Non-pigmented ciliary epithelial cell (primary cell): Measurements from ENCODE around the gene DMXL2.
"Not testable (repeated sequence)": the region's sequence is repeated elsewhere in the genome, so short reads cannot be mapped to it uniquely, and the experiment has no call there.

Experiments used
- DNase-seq: peaks from one replicate; pipeline ENCODE4 v3.0.0-alpha.2; 2010; ENCODE audit warnings: low read depth

DMXL2 gene

GRCh38 chr15:51624022-51624421 lies 1.5 kb upstream of the DMXL2 start:
- DNase-seq = no peak

- DNase-seq = no peak
These were observed 891 bp upstream of the DMXL2 start for GRCh38 chr15:51623386-51623938.

- no peak for DNase-seq
These were observed 501 bp downstream of the DMXL2 start for GRCh38 chr15:51621936-51622603.

GRCh38 chr15:51621155-51621765 lies 1.3 kb downstream of the DMXL2 start:
- DNase-seq = no peak

GRCh38 chr15:51620641-51621040 lies 1.9 kb downstream of the DMXL2 start:
- DNase-seq = no peak

- DNase-seq = no peak
These were observed 2.4 kb downstream of the DMXL2 start for GRCh38 chr15:51620122-51620521.

- no peak for DNase-seq
These were observed 3.1 kb downstream of the DMXL2 start for GRCh38 chr15:51619331-51620035.

- DNase-seq = no peak
These were observed 4.7 kb downstream of the DMXL2 start for GRCh38 chr15:51617886-51618285.

GRCh38 chr15:51613951-51614350 lies 8.6 kb downstream of the DMXL2 start:
- DNase-seq = no peak

- not testable (repeated sequence) for DNase-seq
These were observed 9.9 kb downstream of the DMXL2 start for GRCh38 chr15:51612669-51613068.

- not testable (repeated sequence) for DNase-seq
These were observed 19.1 kb downstream of the DMXL2 start for GRCh38 chr15:51603462-51603948.

GRCh38 chr15:51603002-51603401 lies 19.6 kb downstream of the DMXL2 start:
- no peak for DNase-seq

GRCh38 chr15:51602484-51602883 lies 20.1 kb downstream of the DMXL2 start:
- no peak for DNase-seq

- DNase-seq = no peak
These were observed 20.8 kb downstream of the DMXL2 start for GRCh38 chr15:51601801-51602200.

- DNase-seq = no peak
These were observed 22.5 kb downstream of the DMXL2 start for GRCh38 chr15:51600114-51600513.

- DNase-seq = no peak
These were observed 32.5 kb downstream of the DMXL2 start for GRCh38 chr15:51589881-51590568.

GRCh38 chr15:51588966-51589365 lies 33.6 kb downstream of the DMXL2 start:
- DNase-seq = no peak

GRCh38 chr15:51585986-51586385 lies 36.6 kb downstream of the DMXL2 start:
- DNase-seq = no peak

GRCh38 chr15:51580982-51581381 lies 41.6 kb downstream of the DMXL2 start:
- no peak for DNase-seq

GRCh38 chr15:51580385-51580784 lies 42.2 kb downstream of the DMXL2 start:
- no peak for DNase-seq

GRCh38 chr15:51579012-51579411 lies 43.6 kb downstream of the DMXL2 start:
- no peak for DNase-seq

- DNase-seq = no peak
These were observed 44.8 kb downstream of the DMXL2 start for GRCh38 chr15:51577636-51578304.
